IMR-90 (cell line): Measurements from ENCODE around the gene GTF3C1. TPM values are rescaled to one million over a fixed set of nuclear protein-coding genes. Genes with fewer than 3 reads are reported as not detected.

Source experiments
- ATAC-seq: fragments of 200-7000 bp; cut with Tn5 transposase; 2 replicates; pipeline ENCODE4 v1.9.1; 2020; ENCODE audit warnings: low read depth, mild to moderate bottlenecking, moderate library complexity
- BruUV-seq: library from RNA; stranded (reverse); fragments of 400-500 nt; replicated peaks from 2 replicates; lab custom pipeline; 2021; lab: Mats Ljungman, UMichigan
- CTCF ChIA-PET: fragments of 300-600 bp; formaldehyde crosslinking; extraction: SDS; loops from one replicate; lab custom pipeline; 2021; ENCODE audit warnings: antibody characterized with exemption; lab: Yijun Ruan, JAX
- POLR2A ChIA-PET: fragments of 300-600 bp; sonication (Branson Sonifier 250); formaldehyde crosslinking; loops from one replicate; lab custom pipeline; 2022; ENCODE audit warnings: antibody characterized with exemption; ENCODE audit not compliant: unreplicated experiment; lab: Charles Lee
- DNase-seq: peaks from one replicate; pipeline ENCODE4 v3.0.0; 2013
- H2AFZ ChIP-seq: replicated peaks from 2 replicates; pipeline ENCODE3; 2013; ENCODE audit warnings: low read length, mild to moderate bottlenecking; ENCODE audit not compliant: poor library complexity
- H2AK5ac ChIP-seq: 2 replicates; pipeline ENCODE4 v1.6.1; 2013; ENCODE audit warnings: low read depth, low read length, inconsistent platforms
- H2AK9ac ChIP-seq: replicated peaks from 2 replicates; pipeline ENCODE3; 2013; ENCODE audit warnings: mild to moderate bottlenecking, low read depth, low read length, moderate library complexity; ENCODE audit not compliant: poor library complexity
- H2BK120ac ChIP-seq: 2 replicates; pipeline ENCODE4 v1.6.1; 2013; ENCODE audit warnings: low read depth, low read length, inconsistent platforms
- H2BK15ac ChIP-seq: 3 replicates; pipeline ENCODE4 v1.6.1; 2013; ENCODE audit warnings: low read depth, low read length, inconsistent platforms
- H2BK20ac ChIP-seq: 2 replicates; pipeline ENCODE4 v1.6.1; 2013; ENCODE audit warnings: low read depth, mild to moderate bottlenecking, inconsistent platforms, low read length, moderate library complexity
- H2BK5ac ChIP-seq: 2 replicates; pipeline ENCODE4 v1.6.1; 2013; ENCODE audit warnings: mild to moderate bottlenecking, low read depth, low read length, inconsistent platforms; ENCODE audit not compliant: poor library complexity, severe bottlenecking
- H3K14ac ChIP-seq: replicated peaks from 2 replicates; pipeline ENCODE4 v1.6.1; 2013; ENCODE audit warnings: low read depth, low read length, inconsistent platforms
- H3K18ac ChIP-seq: 2 replicates; pipeline ENCODE4 v1.6.1; 2013; ENCODE audit warnings: low read depth, low read length, control low read depth
- H3K23ac ChIP-seq: 2 replicates; pipeline ENCODE4 v1.6.1; 2013; ENCODE audit warnings: low read depth, low read length, inconsistent platforms
- H3K27ac ChIP-seq: 2 replicates; pipeline ENCODE4 v1.5.1; 2013; ENCODE audit warnings: mild to moderate bottlenecking, control low read depth, low read length; ENCODE audit not compliant: insufficient read depth
- H3K27me3 ChIP-seq: 2 replicates; pipeline ENCODE4 v1.6.1; 2013; ENCODE audit warnings: low read length; ENCODE audit not compliant: control insufficient read depth, insufficient read depth
- H3K36me3 ChIP-seq: 2 replicates; pipeline ENCODE4 v1.6.1; 2013; ENCODE audit warnings: low read length, mixed read lengths; ENCODE audit not compliant: control insufficient read depth, insufficient read depth
- H3K4ac ChIP-seq: 2 replicates; pipeline ENCODE4 v1.6.1; 2013; ENCODE audit warnings: low read depth, low read length, inconsistent platforms
- H3K4me1 ChIP-seq: 2 replicates; pipeline ENCODE4 v1.6.1; 2013; ENCODE audit warnings: low read length, mixed read lengths; ENCODE audit not compliant: control insufficient read depth, insufficient read depth
- H3K4me2 ChIP-seq: 2 replicates; pipeline ENCODE4 v1.6.1; 2013; ENCODE audit warnings: low read depth, mild to moderate bottlenecking, control low read depth, low read length, moderate library complexity
- H3K4me3 ChIP-seq: 2 replicates; pipeline ENCODE4 v1.5.1; 2013; ENCODE audit warnings: low read depth, mild to moderate bottlenecking, control low read depth, low read length, moderate library complexity; ENCODE audit not compliant: insufficient read depth
- H3K56ac ChIP-seq: 2 replicates; pipeline ENCODE4 v1.6.1; 2013; ENCODE audit warnings: low read length, inconsistent platforms; ENCODE audit not compliant: insufficient read depth; ENCODE audit errors: extremely low read depth
- H3K79me1 ChIP-seq, 2 experiments: 2 replicates each; pipeline ENCODE4 v1.6.1; 2013; ENCODE audit warnings: low read length in 2 of 2, inconsistent platforms in 1 of 2, low read depth in 1 of 2
- H3K9ac ChIP-seq: 2 replicates; pipeline ENCODE4 v1.6.1; 2013; ENCODE audit warnings: low read depth, low read length, control low read depth
- H3K9me1 ChIP-seq: 2 replicates; pipeline ENCODE4 v1.6.1; 2013; ENCODE audit warnings: low read length, inconsistent platforms; ENCODE audit not compliant: insufficient read depth
- H3K9me3 ChIP-seq: 2 replicates; pipeline ENCODE4 v1.6.1; 2013; ENCODE audit warnings: low read length; ENCODE audit not compliant: control insufficient read depth, insufficient read depth
- H4K20me1 ChIP-seq: 2 replicates; pipeline ENCODE4 v1.6.1; 2013; ENCODE audit warnings: low read length, inconsistent platforms; ENCODE audit not compliant: insufficient read depth
- H4K5ac ChIP-seq: 2 replicates; pipeline ENCODE4 v1.6.1; 2013; ENCODE audit warnings: mild to moderate bottlenecking, low read depth, low read length, control low read depth
- H4K8ac ChIP-seq, 2 experiments: 2 replicates each; pipeline ENCODE4 v1.6.1; 2013; ENCODE audit warnings: low read depth in 2 of 2, low read length in 2 of 2, control low read depth in 1 of 2, inconsistent platforms in 1 of 2
- H4K91ac ChIP-seq: 2 replicates; pipeline ENCODE4 v1.6.1; 2013; ENCODE audit warnings: low read depth, low read length, inconsistent platforms; ENCODE audit not compliant: insufficient read depth
- MAZ ChIP-seq: IDR thresholded peaks from 2 replicates; pipeline ENCODE4 v1.6.1; 2012; ENCODE audit warnings: low read depth, mild to moderate bottlenecking, low read length, improper control_type of control experiment, moderate library complexity, borderline replicate concordance
- WGBS, 2 experiments: methylation state at CpG; one replicate each; pipeline versions ENCODE4 v1.1.5 to v1.1.7; 2013; ENCODE audit warnings: missing lambda C conversion rate in 2 of 2; ENCODE audit not compliant: insufficient read length in 1 of 2; ENCODE audit errors: extremely low coverage in 2 of 2; 5-methylcytosine and 5-hydroxymethylcytosine counted together
- dilution Hi-C: fragments of 300-500 bp; cut with HindIII; formaldehyde crosslinking; loops from one replicate; pipeline ENCODE4 v1.14.3; 2018; ENCODE audit warnings: low sequenced_read_pairs; ENCODE audit not compliant: unreplicated experiment
- in situ Hi-C: fragments of 300-500 bp; cut with MboI; formaldehyde crosslinking; loops from 3 replicates; pipeline ENCODE4 v1.14.3; 2019; ENCODE audit warnings: low sequenced_read_pairs, inconsistent platforms, mixed read lengths
- intact Hi-C: fragments of 100-400 bp; cut with micrococcal nuclease; formaldehyde crosslinking; loops from 2 replicates; pipeline ENCODE4 v1.10.0; 2022
- polyA plus RNA-seq, 3 experiments: library from polyadenylated mRNA; depleted of rRNA; stranded (reverse); fragments of >200 nt; gene quantifications; 2 replicates each; pipeline ENCODE4 v1.2.3, GENCODE V29; 2012; ENCODE audit warnings: low replicate concordance in 1 of 3
- total RNA-seq: library from RNA; depleted of rRNA; stranded (reverse); fragments of >200 nt; gene quantifications from 2 replicates; pipeline ENCODE4 v1.2.3, GENCODE V29; 2012
- TF ChIP-seq, protein P1 (sequence below): fragments of 150-350 bp; IDR thresholded peaks from 2 replicates; pipeline ENCODE4 v1.6.1; 2017; ENCODE audit warnings: mild to moderate bottlenecking, antibody characterized with exemption, low read length, low read depth

Gene GTF3C1
- total and polyA plus RNA-seq, 2 of the 4 experiments (the other 2 are of a cell fraction): 50.8 to 68.1 TPM

DNA sequence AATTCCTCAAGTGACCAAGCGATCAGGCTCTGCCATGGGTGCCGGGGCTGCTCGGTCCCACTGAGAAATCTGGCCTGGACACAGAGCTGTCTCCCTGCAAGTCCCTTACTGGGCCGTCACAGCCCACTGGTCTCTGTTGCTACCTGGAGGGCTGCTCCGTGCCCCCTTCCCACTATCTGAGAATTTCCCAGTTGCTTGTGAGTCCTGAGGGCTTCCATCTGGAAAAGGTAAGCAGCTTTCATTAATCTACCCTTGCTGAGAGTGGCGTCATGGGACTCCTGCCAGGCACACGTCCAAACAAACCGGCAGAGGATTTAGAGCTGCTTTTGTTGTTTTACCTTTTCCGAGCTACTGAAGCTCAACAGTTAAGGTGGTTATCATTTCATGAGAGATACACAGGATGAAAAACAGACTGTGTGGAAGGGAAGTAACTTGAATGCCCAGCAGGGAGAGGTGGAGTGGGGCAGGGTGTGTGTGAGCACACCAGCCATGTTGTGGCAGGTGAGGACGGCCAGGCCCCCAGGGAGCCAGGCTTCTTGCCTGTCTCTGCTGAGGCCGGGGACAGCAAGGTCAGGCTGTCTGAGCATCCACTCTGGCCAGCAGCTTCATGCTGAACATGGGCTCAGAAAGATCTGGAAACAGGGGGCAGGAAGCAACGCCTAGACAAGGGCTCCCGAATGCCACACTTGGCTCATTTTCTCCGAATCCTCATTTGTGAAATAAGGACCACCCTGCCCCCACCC lies 50.6 kb downstream of the GTF3C1 start:
- ATAC-seq (no peak), DNase-seq (no peak)
- H4K8ac ChIP-seq: no peak overlapping the region
- TF ChIP-seq MAZ: no peak
- TF ChIP-seq, protein P1, sequence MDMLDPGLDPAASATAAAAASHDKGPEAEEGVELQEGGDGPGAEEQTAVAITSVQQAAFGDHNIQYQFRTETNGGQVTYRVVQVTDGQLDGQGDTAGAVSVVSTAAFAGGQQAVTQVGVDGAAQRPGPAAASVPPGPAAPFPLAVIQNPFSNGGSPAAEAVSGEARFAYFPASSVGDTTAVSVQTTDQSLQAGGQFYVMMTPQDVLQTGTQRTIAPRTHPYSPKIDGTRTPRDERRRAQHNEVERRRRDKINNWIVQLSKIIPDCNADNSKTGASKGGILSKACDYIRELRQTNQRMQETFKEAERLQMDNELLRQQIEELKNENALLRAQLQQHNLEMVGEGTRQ: no peak
- in situ Hi-C loops: no loop called here
- H2BK120ac ChIP-seq: no peak overlapping the region
- H2BK15ac ChIP-seq: no peak overlapping the region
- 79% methylated on average over 8 of the region's 14 CpGs; no CpG with 5 or more reads in 1 of the 2 experiments for WGBS, 2 experiments
- H4K5ac ChIP-seq: no peak overlapping the region
- no peak overlapping the region for H3K4me3 ChIP-seq
- no peak overlapping the region for H3K4ac ChIP-seq
- no peak overlapping the region for H3K4me2 ChIP-seq
- H3K9ac ChIP-seq: no peak overlapping the region
- no peak overlapping the region for H2AK9ac ChIP-seq
- no peak overlapping the region for H3K56ac ChIP-seq
- H3K27ac ChIP-seq: no peak overlapping the region
- CTCF ChIA-PET: no interaction called here
- H3K27me3 ChIP-seq: no peaks in the 10 kb centered on the region
- dilution Hi-C loops: no loop called here
- H2BK5ac ChIP-seq: no peak overlapping the region
- peaks cover 4 to 12% of the 10 kb centered on the region in 2 experiments; a peak in 1 of 4 replicates for H3K79me1 ChIP-seq
- POLR2A ChIA-PET: no interaction called here
- H4K20me1 ChIP-seq: no peaks in the 10 kb centered on the region
- intact Hi-C loops: no loop called here
- no peaks in the 10 kb centered on the region for H3K9me3 ChIP-seq
- H3K4me1 ChIP-seq: peaks cover 10% of the 10 kb centered on the region
- no peak overlapping the region for H3K18ac ChIP-seq
- H3K23ac ChIP-seq: no peak overlapping the region
- no peak overlapping the region for H4K91ac ChIP-seq
- no peak overlapping the region for H2AFZ ChIP-seq
- H3K9me1 ChIP-seq: peaks cover 16% of the 10 kb centered on the region
- BruUV-seq: no TSS peak
- peaks cover 85% of the 10 kb centered on the region for H3K36me3 ChIP-seq
- H3K14ac ChIP-seq: no peak overlapping the region
- no peak overlapping the region for H2AK5ac ChIP-seq
- no peak overlapping the region for H2BK20ac ChIP-seq
